GM18517 (cell line): ENCODE results near the gene EPN2.
A peak's percentile ranks its signal among the peaks of the same experiment; 100 is the strongest.
"Not testable (repeated sequence)": the region's sequence is repeated elsewhere in the genome, so short reads cannot be mapped to it uniquely, and the experiment has no call there.

Experiments
- ATAC-seq: cut with Tn5 transposase; IDR thresholded peaks from one replicate; pipeline ENCODE4 v1.9.1; 2021; ENCODE audit warnings: mild to moderate bottlenecking, moderate library complexity; ENCODE audit not compliant: unreplicated experiment

EPN2 gene

DNA sequence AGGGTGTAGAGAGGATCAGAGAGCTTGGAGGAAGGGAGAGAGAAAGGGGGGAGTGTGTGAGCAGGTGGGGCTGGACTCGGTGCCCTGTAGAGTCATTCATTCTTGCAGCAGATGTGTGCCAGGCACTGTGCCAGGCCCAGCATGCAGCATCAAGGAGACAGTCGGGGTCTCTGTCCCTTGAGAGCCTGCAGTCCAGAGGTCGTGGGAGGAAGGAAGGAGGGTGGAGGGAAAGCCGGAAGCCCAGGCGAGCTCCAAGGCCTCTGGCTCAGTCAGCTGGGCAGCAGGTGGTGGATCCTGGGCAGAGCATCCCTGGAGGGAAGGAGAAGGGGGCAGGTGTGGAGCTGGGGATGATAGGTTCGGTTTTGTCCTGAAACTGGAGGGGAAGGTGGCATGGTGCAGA lies 27.5 kb downstream of the EPN2 start:
- ATAC-seq = no peak

DNA sequence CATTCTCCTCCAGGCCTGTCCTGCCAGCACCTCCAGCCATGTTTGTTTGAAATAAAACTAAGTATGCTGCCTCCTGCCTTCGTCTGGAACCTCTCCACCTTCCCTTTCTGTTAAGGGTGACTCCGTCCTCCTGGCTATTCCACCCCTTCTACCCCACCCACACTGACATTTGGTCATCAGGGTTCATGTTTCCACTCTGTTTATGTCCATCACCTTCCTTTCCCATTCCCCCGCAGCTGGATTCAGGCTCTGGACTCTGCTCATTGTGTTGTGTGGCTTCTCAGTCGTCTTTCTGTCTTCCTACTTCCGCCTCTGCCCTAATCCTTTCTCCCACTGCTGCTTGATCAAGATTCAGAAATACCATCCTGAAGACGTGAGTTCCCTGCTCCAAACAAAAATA lies 28.6 kb downstream of the EPN2 start:
- ATAC-seq = no peak

DNA sequence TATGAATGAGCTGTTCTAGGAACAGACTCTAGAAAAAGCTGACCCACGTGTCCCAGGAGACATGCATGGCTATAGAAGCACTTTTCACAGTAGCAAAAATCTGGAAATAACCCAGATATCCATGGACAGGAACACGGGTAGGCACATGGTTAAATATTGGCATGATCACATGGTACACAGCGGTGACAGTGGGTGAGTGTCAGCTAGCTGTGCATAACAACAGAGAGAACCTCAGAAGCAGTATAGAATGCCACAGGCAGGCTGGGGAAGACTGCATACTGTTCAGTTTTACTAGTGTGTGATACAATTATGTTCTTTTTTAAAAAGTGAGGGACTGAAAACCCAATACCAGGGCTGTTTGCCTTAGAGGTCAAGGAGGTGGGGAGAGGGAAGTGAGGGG lies 31.4 kb downstream of the EPN2 start:
- ATAC-seq = no peak

DNA sequence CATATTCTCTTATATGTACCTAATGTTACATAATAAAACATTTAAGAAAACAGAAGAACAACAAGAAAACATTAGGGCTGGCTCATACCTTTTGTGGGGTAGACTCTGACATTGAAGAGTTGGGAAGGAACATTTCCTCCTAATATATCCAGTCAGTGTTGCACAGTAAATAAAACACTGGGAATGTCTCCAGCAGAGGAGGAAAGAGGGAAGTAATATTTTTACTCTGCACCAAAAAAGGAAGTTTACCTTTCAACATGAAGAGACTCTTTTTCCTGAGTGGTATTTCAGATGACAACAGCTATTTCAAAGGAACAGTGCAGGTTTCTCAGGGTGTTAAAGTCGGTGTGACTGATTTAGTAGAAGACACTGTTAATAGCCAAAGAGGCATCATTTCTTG lies 31.9 kb downstream of the EPN2 start:
- ATAC-seq = no peak

DNA sequence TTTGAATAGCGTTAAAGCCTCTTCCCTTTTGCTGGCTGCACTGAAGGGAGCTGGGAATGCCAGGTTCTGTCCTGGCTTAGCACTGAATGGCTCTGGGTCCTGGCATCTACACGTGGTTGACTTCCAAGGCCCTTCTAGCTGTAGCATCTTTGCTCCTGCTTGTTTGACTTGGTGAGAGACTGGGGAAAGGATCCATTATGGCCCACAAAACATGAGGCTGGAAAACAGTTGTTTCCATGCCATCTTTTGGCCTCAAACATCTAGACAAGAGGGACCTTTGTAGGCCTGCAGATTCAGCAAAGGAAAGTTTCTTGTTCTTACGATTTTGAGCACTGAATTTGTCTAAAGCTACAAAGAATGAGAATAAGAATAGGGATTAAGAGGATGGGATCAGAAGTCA lies 32.5 kb downstream of the EPN2 start:
- no peak for ATAC-seq

DNA sequence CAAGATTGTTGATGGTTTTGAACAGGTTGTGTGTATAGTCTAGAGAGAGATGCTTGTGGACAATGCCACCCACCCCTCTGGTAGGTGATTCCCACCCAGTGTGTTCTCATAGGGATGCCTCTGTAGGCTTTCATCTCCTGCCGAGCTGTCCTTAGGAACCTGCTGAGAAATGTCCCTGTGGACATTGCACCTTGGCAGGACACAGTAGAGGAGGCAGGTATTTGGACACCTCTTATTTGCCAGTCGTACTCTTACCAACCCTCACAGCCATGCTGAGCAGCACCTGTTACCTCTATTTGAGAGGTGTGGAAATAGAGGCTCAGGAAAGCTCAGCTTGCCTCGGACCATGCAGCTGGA lies 33.2 kb downstream of the EPN2 start:
- ATAC-seq = no peak

DNA sequence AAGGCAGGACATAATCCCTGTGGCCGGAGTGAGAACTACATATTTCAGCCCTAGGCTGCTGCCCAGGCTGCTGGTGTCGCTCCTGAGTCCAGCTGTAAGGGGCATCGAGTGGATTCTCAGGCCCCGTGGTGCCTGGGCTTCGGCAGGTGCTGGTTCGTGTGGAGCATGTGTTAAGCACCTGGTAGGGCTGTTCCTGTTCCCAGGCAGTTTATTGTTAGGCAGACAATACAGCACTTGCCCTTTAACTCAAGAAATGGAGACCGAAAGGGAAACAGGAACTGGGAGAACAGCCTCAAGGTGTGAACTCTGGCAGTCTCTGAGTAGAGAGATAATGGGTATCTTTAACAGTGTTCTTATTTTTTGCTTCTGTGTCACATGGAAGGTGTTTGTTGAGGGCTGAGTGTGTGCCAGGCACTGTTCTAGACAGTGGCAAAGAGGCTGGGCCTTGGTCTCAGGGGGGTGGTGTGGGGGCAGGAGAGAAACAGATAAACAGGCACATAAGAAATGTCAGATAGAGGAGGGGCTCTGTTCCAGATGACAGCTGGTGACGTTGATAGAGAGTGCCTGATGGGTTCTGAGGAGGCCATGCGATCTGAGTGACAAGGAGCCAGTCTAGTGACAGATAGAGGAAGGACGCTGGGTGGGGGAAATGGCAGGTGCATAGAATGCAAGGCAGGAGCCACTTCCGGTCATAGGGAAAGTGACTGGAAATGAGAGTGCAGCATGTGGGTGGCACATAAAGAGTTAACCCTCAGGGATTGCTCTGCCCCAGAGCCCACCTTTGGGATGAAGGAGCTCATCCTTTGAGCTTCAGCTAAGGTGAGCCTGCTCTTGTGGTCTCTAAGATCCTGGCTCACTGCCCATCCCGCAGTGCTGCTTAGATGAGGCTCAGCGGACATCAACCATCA lies 33.8 kb downstream of the EPN2 start:
- ATAC-seq = peak; percentile 85

DNA sequence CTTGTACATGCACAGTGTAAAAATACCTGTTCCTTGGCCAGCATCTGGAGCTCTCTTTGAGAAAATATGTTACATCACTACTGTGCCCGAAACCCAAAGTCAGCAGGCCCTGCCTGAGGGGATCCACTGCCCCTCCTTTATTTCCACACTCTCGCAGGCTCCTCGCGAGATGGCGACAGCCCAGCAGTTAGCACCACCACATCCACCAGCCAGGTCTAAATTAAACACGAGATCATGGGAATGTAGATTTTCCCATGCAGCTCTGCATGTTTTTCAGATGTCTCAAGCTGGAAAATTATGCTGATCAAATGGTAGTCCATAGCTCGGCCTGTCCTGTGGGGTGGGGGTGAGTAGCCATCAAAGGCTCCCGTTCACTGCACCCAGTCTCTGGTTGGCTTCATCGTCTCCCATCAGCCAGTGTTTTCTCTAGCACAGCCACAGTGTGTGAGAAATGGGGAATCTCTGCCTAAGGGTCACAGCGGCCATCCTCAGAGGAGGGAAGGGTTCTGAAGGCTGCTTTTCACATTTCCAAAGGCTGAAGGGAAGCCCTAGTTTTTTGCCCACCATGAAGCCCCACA lies 34.7 kb downstream of the EPN2 start:
- ATAC-seq = no peak

DNA sequence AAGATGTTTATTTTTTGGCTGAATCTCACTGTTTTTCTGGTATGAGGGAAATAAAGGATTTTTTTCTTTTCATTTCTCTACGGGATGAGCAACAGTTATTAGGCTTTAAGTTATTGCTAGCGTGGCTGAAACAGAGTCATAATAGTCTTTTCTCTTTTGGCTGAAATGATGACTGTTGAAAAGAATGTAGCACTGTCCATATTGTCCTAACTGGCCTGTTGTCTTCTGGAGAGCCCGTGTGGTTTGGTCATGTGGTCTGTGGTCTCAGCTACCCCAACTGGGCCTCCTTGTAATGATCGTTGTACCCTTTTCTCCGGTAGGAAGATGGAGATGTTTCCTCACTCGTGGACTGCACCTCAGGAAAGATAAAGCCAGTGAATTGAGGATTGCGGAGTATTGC lies 36.6 kb downstream of the EPN2 start:
- no peak for ATAC-seq

DNA sequence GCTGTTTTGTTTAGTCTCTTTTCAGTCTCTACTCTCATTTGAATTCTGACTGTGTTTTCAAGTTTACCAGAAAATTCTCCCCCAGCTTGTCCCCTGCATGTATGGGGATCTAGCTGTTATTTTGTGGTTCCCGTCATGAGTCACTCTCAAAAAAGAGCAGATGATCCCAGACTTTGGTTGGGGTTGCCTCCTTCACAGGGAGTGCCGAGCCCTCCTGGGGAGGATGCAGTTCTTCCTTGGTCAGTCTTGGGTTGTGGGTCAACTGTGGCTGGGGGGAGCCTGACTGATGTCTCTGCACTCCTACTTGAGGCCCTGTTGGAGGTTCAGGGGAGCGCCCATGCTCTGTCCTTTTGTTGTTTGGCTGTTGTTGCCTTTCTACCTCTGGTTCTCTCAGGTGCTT lies 37.7 kb downstream of the EPN2 start:
- ATAC-seq = no peak

DNA sequence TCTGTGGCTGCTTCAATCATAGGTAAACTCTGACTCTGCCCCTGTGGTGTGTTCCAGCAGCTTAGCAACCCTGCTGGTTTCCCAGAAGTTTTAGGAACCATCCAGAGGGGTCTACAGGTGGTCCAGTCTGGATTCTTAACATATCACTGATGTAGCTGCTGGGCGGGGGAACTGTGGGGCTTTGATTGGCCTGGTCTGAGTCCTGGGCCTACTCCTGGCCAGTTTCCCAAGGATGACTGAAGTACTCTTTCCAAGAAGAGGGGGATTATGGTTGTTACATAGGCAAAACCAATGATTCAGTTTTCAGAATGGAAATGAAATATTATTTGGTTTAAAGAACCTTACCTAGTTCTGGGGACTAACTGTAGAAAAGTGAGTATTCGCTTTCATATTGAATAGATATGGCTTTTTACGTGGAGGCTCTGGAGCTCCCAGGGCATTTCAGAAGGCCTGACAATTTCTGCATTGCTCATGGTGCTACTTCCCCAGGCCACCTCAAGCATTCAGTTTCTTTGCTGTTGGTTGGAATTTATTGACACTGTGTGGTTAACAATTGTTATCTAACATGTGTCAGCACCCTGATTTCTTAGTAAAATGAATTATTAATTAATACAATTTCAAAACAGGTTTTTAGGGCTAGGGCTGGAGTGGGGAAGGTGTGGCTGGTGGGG lies 38.4 kb downstream of the EPN2 start:
- no peak for ATAC-seq

DNA sequence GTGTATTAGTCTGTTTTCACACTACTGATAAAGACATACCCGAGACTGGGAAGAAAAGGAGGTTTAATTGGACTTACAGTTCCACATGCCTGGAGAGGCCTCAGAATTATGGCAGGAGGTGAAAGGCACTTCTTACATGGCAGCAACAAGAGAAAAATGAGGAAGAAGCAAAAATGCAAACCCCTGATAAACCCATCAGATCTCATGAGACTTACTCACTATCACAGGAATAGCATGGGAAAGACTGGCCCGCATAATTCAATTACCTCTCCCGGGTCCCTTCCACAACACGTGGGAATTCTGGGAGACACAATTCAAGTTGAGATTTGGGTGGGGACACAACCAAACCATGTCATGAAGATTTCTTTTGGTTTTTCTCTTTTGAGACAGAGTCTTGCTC lies 41.1 kb downstream of the EPN2 start:
- ATAC-seq = not testable (repeated sequence)

DNA sequence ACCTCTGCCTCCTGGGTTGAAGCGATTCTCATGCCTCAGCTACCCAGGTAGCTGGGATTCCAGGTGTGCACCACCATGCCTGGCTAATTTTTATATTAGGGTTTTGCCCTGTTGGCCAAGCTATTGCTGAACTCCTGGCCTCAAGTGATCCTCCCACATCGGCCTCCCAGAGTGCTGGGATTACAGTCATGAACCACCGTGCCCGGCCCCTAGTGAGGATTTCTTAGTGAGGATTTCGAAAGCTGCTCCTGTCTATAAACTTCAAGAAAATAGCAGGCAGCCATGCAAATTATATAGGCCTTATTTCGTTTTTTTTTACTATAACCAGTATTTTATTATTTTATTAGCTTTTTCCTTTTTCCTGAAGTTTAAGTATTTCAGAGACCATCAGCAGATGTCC lies 41.6 kb downstream of the EPN2 start:
- no peak for ATAC-seq

DNA sequence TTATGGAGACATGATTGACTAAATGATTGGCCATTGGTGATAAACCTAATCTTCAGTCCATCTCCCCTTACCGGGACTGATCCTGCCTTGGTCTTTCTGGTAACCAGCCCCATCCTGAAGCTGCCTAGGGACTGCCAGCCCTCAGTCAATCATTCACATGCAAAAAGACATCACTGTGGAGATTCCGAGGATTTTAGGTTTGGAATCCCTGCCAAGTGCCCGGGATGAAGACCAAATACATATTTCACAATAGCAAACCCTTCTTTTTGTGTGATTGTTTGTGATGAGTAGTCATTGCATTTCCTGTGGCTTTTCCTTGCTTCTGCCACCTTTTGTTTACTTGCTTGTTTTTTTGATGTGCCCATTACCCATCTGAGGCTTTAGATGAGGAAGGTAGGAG lies 44.0 kb downstream of the EPN2 start:
- no peak for ATAC-seq

DNA sequence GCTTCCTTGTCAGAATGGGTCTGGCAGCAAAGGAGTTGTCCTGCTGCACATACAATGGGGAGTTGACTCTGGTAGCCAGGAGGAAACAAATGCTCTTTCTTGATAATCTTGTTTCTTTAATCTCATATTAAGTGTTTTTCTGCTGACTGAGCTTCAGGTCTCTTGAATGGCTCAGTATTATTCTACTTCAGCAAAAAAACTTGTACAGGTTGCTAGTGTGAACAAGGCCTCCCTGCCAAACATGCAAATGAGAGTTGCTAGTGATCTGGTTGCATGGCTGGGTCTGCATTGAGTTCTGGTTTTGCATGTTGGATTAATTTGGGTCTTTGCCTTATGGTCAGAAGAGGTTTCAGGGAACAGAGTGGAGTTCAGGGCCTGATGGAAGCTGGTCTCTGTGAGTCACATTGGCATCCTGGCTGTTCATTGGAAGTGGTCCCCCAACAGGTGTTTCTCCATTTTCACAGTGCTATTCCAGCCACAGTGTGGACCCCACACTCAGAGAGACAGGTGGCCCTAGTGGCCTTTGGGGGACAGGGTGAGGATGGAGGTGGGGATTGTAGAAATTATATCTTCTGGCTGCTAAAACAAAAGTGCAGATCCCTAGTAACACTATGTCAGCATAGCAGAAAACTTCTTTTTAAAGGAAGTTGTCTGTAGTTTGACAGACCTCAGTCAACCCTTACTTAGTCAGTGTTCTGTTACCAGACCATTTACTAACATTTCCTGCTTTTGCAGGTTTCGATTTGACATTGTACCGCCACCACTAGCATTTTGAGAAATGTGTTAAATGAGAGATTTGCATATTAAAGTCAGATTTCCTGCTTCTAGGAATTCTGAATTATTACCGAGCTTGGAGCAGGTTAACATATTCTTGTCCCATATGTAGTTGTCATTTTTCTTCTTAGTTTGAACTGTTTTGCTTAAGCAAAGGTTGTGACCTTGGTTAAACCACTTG lies 47.1 kb downstream of the EPN2 start:
- ATAC-seq = peak; percentile 52

DNA sequence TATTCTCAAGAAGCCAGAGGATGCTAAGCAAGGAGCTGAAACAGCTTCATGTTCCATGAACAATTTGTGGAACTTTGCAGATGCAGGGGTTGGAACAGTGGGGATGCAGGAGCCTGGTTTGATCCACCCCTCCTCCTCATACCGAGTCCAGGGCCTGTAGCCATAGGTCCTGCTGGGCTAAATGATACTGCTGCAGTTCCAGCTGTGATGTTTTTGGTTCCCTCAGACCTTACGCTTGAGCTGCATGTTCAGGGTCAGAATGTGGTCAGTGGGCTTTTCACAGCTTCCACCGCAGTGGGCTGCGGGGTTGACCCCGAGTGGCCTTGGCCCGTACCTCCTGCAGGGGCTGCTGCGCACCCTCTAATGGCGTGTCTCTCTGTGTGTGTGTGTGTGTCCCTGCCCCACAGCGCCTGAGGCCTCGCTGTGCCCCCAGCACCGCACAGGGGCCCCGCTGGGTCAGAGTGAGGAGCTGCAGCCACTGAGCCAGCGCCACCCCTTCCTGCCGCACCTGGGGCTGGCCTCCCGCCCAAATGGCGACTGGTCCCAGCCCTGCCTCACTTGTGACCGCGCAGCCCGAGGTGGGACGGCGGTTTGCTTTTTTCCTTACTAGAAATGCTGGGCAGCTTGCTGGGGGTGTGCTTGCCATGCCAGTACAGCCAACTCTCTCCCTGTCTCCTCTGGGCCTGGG lies 48.2 kb downstream of the EPN2 start:
- ATAC-seq = no peak

DNA sequence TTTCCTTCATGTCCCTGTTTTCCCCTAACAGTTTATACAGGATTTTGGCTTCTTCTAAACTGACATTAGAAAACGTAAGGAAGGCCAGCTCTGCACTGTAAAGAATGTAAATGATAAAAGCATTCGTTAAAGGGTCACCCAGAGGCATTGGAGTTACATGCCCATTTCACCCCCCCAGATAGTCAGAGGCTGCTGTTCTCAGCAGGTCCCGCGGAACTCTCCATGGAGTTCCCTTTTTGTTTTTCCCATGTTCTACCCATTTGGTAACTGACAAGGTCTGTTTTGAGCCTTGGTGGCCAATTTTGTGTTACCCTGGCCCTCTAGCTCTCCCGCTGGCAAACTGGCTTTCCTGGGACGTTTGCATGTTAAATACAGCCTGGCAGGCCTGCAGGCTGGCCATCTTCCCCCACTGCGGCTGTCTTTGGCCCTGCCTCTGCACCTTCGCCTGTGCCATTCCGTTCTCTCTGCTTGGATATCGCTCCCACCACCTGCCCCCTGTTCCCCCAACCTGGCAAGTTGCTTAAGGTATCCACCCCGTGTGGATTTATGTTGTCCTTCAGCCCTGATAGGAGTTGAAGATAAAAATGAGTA lies 49.7 kb downstream of the EPN2 start:
- no peak for ATAC-seq

DNA sequence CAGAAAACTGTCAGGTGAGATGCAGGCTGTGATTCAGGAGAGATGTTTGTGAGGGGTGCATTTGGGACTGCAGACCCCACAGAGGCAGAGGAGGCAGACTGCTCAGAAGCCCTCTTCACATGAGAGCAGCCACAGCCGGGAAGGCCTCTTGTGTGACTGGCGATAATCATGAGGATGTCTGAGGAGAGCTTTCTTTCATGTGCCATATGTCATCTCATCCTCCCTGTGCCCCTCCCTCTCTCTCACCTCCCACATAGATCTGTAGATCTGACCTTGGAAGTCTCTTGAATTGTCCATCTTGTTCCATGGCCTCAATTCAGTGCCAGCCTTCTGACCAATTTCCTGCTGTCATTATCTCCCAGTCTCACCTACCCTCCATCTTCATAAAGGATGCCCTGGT lies 50.5 kb downstream of the EPN2 start:
- ATAC-seq = no peak

DNA sequence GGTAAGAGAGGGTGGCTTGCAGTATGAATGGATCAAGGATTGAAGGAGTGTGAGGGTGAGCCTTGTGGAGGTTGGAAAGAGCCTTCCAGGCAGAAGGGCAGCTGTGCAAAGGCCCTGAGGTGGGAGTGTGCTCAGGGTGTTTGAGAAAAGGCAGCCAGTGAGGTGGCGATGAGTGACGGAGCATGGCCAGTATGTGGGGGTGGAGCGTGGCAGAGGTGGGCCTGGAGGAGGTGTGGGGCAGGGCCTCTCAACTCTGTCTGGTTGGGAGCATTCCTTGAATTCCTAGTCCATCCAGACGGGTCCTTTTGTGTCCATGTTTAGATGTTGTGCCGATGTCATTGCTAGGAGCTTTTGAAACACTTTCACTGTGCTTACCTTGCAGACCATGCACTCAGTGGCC lies 51.3 kb downstream of the EPN2 start:
- ATAC-seq = no peak

DNA sequence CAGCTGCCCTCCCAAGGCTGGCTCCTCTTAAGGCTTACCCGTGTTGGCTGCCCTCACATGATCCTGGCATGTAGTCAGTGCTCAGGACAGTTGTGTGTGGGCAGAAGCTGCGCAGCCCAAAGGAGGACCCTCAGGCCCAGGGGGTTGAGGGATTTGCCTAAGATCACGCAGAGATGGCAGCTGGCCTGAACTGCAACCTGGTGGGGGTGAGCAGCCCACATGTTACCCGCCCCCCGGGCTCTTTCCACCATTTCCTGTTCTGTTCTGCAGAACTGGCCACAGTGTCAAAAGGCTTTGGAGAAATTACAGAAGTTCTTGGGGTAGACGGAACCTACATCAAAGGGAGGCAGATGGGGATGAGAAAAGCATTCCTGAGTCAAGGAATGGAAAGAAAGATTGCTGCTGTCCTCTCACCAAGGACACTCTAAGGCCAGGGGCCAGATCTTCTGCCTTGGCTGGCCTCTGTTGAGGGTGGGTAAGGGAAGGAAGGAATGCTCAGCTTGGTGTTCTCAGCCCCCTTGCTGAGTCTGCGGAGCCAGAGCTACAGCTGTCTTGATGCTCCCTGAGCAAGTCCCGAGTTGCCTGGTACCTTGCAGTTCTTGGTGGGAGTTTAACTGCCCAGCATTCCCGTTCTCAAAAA lies 53.0 kb downstream of the EPN2 start:
- ATAC-seq = no peak
